Measurements from ENCODE around the gene GALNT1.

The GALNT1 gene

GRCh38 chr18:35605686-35606417, 24.3 kb downstream of the GALNT1 start:
- Histone ChIP-seq H3K4me1 (ENCODE audit: control insufficient read depth, low read length) (peaks cover 32% of the 10 kb centered on the region), H3K27me3 (ENCODE audit: control insufficient read depth, low read length) (no peaks in the 10 kb centered on the region), H3K36me3 (ENCODE audit: control insufficient read depth, low read length) (peaks cover 14% of the 10 kb centered on the region), H3F3A (ENCODE audit: control insufficient read depth, insufficient read depth) (no peaks in the 10 kb centered on the region), H3K27ac (ENCODE audit: low read depth, low read length) (no peak overlapping the region), H3K4me3 (ENCODE audit: low read length) (no peak overlapping the region), H4K20me1 (ENCODE audit: control insufficient read depth, insufficient read depth, low read depth, low read length) (no peaks in the 10 kb centered on the region), H3K79me2 (ENCODE audit: control insufficient read depth, low read length) (peaks cover 94% of the 10 kb centered on the region), H3K4me2 (ENCODE audit: low read length) (no peak overlapping the region), H3K9me2 (replicated peaks; ENCODE audit: control insufficient read depth, low read length) (no peaks in the 10 kb centered on the region), H3K9me3 (ENCODE audit: control insufficient read depth, insufficient read depth, low read length) (peaks cover 28% of the 10 kb centered on the region)
- TF ChIP-seq CTCF (IDR thresholded peaks at IDR 0.05; ENCODE audit: low read depth, low read length, poor library complexity, severe bottlenecking), result no peak
- TF ChIP-seq EZH2phosphoT487 (IDR thresholded peaks at IDR 0.05; ENCODE audit: borderline replicate concordance, low read length), result no peak

GRCh38 chr18:35609236-35609635, 27.7 kb downstream of the GALNT1 start:
- Histone ChIP-seq H3K36me3 (ENCODE audit: control insufficient read depth, low read length) (peaks cover 5% of the 10 kb centered on the region; the same call in 1 of the 2 replicates), H3K79me2 (ENCODE audit: control insufficient read depth, low read length) (peaks cover 82% of the 10 kb centered on the region), H3K4me1 (ENCODE audit: control insufficient read depth, low read length) (peaks cover 24% of the 10 kb centered on the region), H3K27ac (ENCODE audit: low read depth, low read length) (no peak overlapping the region), H3K9me2 (replicated peaks; ENCODE audit: control insufficient read depth, low read length) (no peaks in the 10 kb centered on the region), H4K20me1 (ENCODE audit: control insufficient read depth, insufficient read depth, low read depth, low read length) (no peaks in the 10 kb centered on the region), H3K4me3 (ENCODE audit: low read length) (no peak overlapping the region), H3F3A (ENCODE audit: control insufficient read depth, insufficient read depth) (no peaks in the 10 kb centered on the region), H3K4me2 (ENCODE audit: low read length) (no peak overlapping the region), H3K27me3 (ENCODE audit: control insufficient read depth, low read length) (no peaks in the 10 kb centered on the region), H3K9me3 (ENCODE audit: control insufficient read depth, insufficient read depth, low read length) (no peaks in the 10 kb centered on the region; the same call in 1 of the 2 replicates)
- no peak for TF ChIP-seq CTCF (IDR thresholded peaks at IDR 0.05; ENCODE audit: low read depth, low read length, poor library complexity, severe bottlenecking)
- TF ChIP-seq EZH2phosphoT487 (IDR thresholded peaks at IDR 0.05; ENCODE audit: borderline replicate concordance, low read length), result no peak

GRCh38 chr18:35610089-35610488, 28.5 kb downstream of the GALNT1 start:
- Histone ChIP-seq H3K4me2 (ENCODE audit: low read length) (no peak overlapping the region), H3K79me2 (ENCODE audit: control insufficient read depth, low read length) (peaks cover 76% of the 10 kb centered on the region), H4K20me1 (ENCODE audit: control insufficient read depth, insufficient read depth, low read depth, low read length) (no peaks in the 10 kb centered on the region), H3K4me3 (ENCODE audit: low read length) (no peak overlapping the region), H3K9me2 (replicated peaks; ENCODE audit: control insufficient read depth, low read length) (no peaks in the 10 kb centered on the region), H3F3A (ENCODE audit: control insufficient read depth, insufficient read depth) (no peaks in the 10 kb centered on the region), H3K4me1 (ENCODE audit: control insufficient read depth, low read length) (peaks cover 15% of the 10 kb centered on the region), H3K27ac (ENCODE audit: low read depth, low read length) (no peak overlapping the region), H3K9me3 (ENCODE audit: control insufficient read depth, insufficient read depth, low read length) (no peaks in the 10 kb centered on the region), H3K36me3 (ENCODE audit: control insufficient read depth, low read length) (no peaks in the 10 kb centered on the region; the same call in 1 of the 2 replicates), H3K27me3 (ENCODE audit: control insufficient read depth, low read length) (no peaks in the 10 kb centered on the region)
- TF ChIP-seq CTCF (IDR thresholded peaks at IDR 0.05; ENCODE audit: low read depth, low read length, poor library complexity, severe bottlenecking) (no peak), EZH2phosphoT487 (IDR thresholded peaks at IDR 0.05; ENCODE audit: borderline replicate concordance, low read length) (no peak)
